ENCODE results near the gene NEK1.

- TF ChIP-seq POLR2AphosphoS5 (IDR thresholded peaks at IDR 0.05; ENCODE audit: low read depth, low read length) (no peak), TAF1 (IDR thresholded peaks at IDR 0.05; ENCODE audit: borderline replicate concordance, insufficient read depth, low read length) (no peak), SIN3A (IDR thresholded peaks at IDR 0.05; ENCODE audit: borderline replicate concordance, insufficient read depth, low read length) (no peak), REST (IDR thresholded peaks at IDR 0.05; ENCODE audit: insufficient read depth in 1 of 2, low read depth in 2 of 2, low read length in 2 of 2) (no peak), FOXP2 (optimal IDR thresholded peaks at IDR 0.05; ENCODE audit: borderline replicate concordance, extremely low read depth, extremely low read length, insufficient read depth) (no peak)
Observed at GRCh38 chr4:169626331-169627282, 14.2 kb upstream of the NEK1 start.

Data from PFSK-1 (cell line).